Measurements from ENCODE around the gene ASCC1. TPM values are rescaled to one million over a fixed set of nuclear protein-coding genes. Genes with fewer than 3 reads are reported as not detected.
"Not testable (repeated sequence)": the region's sequence is repeated elsewhere in the genome, so short reads cannot be mapped to it uniquely, and the experiment has no call there.

Gene ASCC1
- total RNA-seq, 1 donor from 2014 or later, result 39.0 TPM

DNA sequence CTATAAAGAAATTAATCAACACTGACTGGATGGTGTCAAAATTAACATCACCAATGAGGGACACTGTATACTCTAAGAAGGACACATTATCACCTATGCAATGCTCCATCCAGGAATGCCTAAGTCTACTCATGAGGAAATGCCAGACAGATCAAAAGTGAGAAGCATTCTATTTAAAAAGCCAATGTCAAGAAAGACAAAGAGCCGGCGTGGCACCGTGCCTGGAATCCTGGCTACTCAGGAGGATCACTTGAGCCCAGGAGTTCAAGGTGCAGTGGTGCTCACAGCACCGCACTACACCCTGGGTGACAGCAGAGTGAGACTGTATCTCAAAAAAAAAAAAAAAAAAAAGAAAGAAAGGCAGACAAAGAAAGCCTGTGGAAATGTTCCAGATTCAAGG is 45.8 kb downstream of the ASCC1 start:
- DNase-seq (ENCODE audit: low spot score), result no peak

DNA sequence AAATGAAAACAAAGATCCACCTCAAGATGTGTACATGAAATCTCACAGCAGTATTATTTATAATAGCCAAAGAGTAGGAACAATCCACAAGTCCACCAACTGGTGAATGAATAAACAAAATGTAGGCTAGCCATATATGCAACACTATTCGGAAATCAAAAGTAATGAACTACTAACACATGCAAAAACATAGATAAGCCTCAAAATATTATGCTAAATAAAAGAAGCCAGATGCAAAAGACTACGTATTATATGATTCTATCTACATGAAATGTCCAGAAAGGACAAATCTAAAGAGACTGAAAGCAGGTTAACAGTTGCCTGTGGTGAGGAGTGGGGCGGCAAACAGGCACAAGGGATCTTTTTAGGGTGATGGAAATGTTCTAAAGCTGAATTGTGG is 49.0 kb downstream of the ASCC1 start:
- no peak for DNase-seq (ENCODE audit: low spot score)

DNA sequence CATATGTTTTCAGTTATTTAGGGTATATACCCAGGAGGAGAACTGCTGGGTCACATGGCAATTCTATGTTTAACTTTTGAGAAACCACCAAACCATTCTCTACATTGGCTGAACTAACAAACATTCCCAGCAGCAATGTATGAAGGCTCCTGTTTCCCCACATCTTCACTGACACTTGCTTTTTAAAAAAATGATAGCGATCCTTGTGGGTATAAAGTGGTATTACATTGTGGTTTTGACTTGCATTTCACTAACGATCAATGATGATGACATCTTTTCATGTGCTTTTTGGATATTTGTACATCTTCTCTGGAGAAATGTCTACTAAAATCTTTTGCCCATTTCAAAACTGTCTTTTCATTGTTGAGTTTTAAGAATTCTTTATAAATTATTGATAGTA is 51.5 kb downstream of the ASCC1 start:
- no peak for DNase-seq (ENCODE audit: low spot score)

DNA sequence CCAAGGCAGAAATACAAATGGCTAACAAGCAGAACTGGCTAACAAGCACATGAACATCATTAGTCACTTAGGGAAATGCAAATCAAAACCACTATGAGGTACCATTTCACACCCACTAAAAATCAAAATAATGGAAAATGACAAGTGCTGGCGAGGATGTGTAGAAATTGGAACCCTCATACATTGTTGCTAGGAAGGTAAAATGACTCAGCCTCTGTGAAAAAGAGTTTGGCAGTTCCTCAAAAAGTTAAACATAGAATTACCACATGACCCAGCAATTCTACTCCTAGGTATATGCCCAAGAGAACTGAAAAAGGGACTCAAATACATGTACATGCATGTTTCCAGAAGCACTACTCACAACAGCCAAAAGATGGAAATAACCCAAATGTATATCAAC is 53.1 kb downstream of the ASCC1 start:
- no peak for DNase-seq (ENCODE audit: low spot score)

GRCh38 chr10:72158176-72158575 is 57.9 kb downstream of the ASCC1 start:
- no peak for DNase-seq (ENCODE audit: low spot score)

- DNase-seq (ENCODE audit: low spot score), result no peak
These were observed 59.9 kb downstream of the ASCC1 start for GRCh38 chr10:72156223-72156622.

- DNase-seq (ENCODE audit: low spot score), result no peak
These were observed 63.8 kb downstream of the ASCC1 start for GRCh38 chr10:72152286-72152685.

GRCh38 chr10:72150746-72151478 is 65.2 kb downstream of the ASCC1 start:
- not testable (repeated sequence) for DNase-seq (ENCODE audit: low spot score)

- not testable (repeated sequence) for DNase-seq (ENCODE audit: low spot score)
These were observed 68.8 kb downstream of the ASCC1 start for GRCh38 chr10:72147324-72147584.

DNA sequence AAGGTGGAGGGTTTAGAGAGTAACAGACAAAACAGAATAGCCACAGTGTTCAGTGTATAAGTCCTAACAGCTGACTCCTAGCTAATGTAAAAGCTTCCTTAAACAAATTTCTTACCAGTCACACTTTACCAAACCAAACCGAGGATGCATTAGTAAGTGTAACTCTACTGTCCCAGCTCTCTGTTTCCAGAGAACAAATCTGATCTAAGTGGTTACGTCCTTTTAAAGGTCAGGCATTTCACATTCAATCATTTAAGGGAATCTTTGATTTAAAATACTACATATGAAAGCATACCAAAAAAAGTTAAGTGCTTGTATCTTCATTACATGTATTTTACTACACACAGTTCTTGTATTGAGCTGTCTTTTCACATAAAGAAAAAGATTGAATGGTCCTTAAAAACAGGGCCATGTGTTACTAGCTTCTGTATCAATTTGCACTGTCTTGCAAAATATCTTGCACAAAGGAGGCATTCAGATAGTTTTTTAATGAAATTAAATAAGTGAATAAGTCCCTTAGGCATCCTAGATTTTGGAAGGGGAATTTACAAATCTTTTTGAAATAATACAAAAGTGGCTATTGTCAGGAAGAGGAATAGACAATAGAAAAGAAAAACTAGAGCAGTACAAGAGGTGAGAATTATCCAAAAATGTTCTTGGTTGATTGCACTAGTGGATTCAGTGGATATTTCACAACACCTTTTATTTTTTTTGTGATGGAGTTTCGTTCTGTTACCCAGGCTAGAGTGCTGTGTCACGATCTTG is 69.3 kb downstream of the ASCC1 start:
- DNase-seq (ENCODE audit: low spot score), result no peak

GRCh38 chr10:72146071-72146470 is 70.0 kb downstream of the ASCC1 start:
- no peak for DNase-seq (ENCODE audit: low spot score)

- no peak for DNase-seq (ENCODE audit: low spot score)
These were observed 70.4 kb downstream of the ASCC1 start for GRCh38 chr10:72145657-72146056.

GRCh38 chr10:72140850-72141249 is 75.2 kb downstream of the ASCC1 start:
- no peak for DNase-seq (ENCODE audit: low spot score)

DNA sequence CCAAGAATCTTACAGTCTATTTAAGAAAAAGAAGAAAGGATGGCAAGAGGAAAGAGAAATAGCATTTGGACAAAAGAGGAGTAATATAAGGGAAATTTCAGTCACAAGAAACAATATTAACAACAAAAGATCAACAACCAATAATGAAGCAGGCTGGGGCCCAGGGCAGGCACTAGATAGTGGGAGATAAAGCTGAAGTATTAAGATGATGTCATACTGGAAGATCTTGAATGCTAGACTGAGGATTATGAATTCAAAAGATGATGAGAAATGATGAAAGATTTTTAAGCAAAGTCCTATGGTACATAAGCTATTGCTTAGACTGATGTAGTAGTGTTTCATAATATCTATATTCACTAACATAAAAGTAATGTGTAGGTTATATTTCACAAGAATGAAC is 75.9 kb downstream of the ASCC1 start:
- DNase-seq (ENCODE audit: low spot score), result no peak

DNA sequence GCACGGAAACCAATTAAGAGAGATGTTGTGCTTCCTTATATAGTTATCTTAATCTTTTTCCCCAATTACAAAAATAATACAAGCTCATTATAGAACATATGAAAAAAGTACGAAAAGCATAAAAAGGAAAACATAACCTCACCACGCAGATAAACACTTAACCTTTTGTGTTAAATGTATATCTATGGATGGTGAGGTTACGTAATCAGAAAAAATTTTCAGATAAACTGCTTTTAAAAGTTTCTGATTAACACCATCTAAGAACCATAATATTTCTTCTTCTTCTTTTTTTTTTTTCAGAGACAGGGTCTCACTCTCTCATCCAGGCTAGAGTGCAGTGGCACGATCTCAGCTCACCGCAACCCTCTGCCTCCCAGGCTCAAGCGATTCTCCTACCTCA is 78.5 kb downstream of the ASCC1 start:
- DNase-seq (ENCODE audit: low spot score), result no peak

- not testable (repeated sequence) for DNase-seq (ENCODE audit: low spot score)
These were observed 79.9 kb downstream of the ASCC1 start for GRCh38 chr10:72136225-72136624.

- DNase-seq (ENCODE audit: low spot score), result no peak
These were observed 81.0 kb downstream of the ASCC1 start for GRCh38 chr10:72134785-72135767.

GRCh38 chr10:72133517-72133916 is 82.6 kb downstream of the ASCC1 start:
- DNase-seq (ENCODE audit: low spot score), result peak; percentile 25

- no peak for DNase-seq (ENCODE audit: low spot score)
These were observed 83.2 kb downstream of the ASCC1 start for GRCh38 chr10:72132854-72133253.

DNA sequence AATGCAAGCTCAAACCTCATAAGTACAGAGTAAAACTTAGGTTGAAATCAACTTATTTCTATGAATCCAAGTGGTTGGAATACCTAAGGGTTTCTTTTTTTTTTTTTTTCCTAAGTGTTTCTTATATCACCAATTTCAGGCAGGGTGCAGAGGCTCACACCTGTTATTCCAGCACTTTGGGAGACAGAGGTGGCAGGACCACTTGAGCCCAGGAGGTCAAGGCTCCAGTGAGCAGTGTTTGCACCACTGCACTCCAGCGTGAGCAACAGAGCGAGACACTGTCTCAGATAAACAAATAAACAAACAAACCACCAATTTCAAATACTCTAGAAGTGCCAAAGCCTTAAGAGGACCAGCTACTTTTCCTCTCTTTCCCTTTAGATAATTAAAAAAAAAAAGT is 88.5 kb downstream of the ASCC1 start:
- DNase-seq (ENCODE audit: low spot score), result no peak

DNA sequence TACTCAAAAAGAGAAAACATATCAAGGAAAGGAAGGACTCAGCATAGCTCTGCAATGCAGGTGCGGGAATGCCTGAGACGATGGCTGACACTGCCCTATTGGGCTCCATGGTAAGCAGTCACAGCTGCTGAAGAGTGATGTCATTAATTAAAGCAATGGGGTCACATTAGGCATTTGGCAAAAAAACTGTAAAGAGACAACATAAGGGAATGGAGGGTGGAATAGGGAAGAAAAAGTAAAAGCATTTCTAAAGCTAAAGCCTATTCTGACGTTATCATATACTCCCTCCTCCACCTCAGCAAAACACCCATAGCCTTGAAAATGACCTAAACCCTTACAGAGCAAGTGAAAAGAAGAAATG is 89.2 kb downstream of the ASCC1 start:
- DNase-seq (ENCODE audit: low spot score), result no peak

DNA sequence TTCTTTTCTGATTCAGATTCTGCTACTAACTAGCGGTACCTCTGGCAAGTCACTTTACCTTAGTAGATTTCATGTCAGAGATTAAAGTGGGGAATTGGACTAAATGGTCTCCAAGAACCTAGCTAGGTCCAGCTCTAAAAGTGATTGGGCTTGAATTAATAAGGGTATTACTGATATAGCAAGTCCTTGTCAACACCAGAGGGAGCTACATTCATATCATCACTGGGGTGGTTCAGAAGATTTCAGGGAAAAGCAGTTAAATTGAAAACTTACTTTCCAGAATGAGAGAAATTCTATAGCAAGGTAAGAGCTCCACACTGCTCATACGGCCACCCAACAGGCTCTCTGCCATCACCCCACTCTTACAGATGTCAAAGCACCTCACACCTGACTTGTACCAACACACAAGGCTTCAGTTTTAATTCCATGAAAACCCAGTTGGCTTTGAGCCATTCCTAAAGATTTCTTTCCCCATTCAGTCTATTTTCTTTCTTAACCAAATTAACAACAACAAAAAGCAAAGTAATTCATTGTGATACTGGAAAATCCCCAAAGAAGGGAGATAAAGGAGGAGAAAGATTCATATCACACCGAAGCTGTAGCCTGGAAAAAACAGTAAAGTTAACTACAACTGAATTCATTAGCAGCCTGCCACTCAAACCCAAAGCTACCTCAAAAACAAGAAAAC is 89.7 kb downstream of the ASCC1 start:
- no peak for DNase-seq (ENCODE audit: low spot score)

Measured in umbilical cord (tissue), 2 donors.